H1 (cell line): ENCODE measurements around the gene INAFM2. TPM values are rescaled to one million over a fixed set of nuclear protein-coding genes. Genes with fewer than 3 reads are reported as not detected.
A peak's percentile ranks its signal among the peaks of the same experiment; 100 is the strongest.

Experiments used
- CTCF ChIA-PET: fragments of 300-600 bp; sonication (Branson Sonifier 250); formaldehyde crosslinking; loops from one replicate; lab custom pipeline; 2021; ENCODE audit not compliant: partially characterized antibody; lab: Charles Lee
- POLR2A ChIA-PET: fragments of 300-600 bp; sonication (Branson Sonifier 250); formaldehyde crosslinking; loops from one replicate; lab custom pipeline; 2021; ENCODE audit warnings: inconsistent platforms; ENCODE audit not compliant: partially characterized antibody; lab: Charles Lee
- DNase-seq, 2 experiments: peaks; one replicate each; pipeline versions ENCODE4 v3.0.0 to v3.0.0-alpha.2; 2010 to 2022; ENCODE audit warnings: low spot score in 2 of 2, low read depth in 1 of 2, mixed read lengths in 1 of 2
- FAIRE-seq: peaks from 2 replicates; lab custom pipeline; 2011; peaks lifted over from hg19 to GRCh38; lab: Jason Lieb, UNC
- H2AFZ ChIP-seq: 2 replicates; pipeline ENCODE4 v1.8.1; 2012; ENCODE audit warnings: low read length, inconsistent platforms
- H2AK5ac ChIP-seq: 2 replicates; pipeline ENCODE4 v1.6.1; 2013; ENCODE audit warnings: low read depth, low read length
- H2BK120ac ChIP-seq: replicated peaks from 2 replicates; pipeline ENCODE3; 2013; ENCODE audit warnings: low read depth, low read length, inconsistent platforms
- H2BK12ac ChIP-seq: 2 replicates; pipeline ENCODE4 v1.6.1; 2013; ENCODE audit warnings: low read depth, low read length
- H2BK15ac ChIP-seq: 2 replicates; pipeline ENCODE4 v1.6.1; 2013; ENCODE audit warnings: low read length
- H2BK20ac ChIP-seq: 2 replicates; pipeline ENCODE4 v1.6.1; 2013; ENCODE audit warnings: low read length
- H2BK5ac ChIP-seq: 2 replicates; pipeline ENCODE4 v1.6.1; 2013; ENCODE audit warnings: low read depth, low read length
- H3K14ac ChIP-seq: 2 replicates; pipeline ENCODE4 v1.6.1; 2013; ENCODE audit warnings: inconsistent platforms; ENCODE audit not compliant: insufficient read length
- H3K18ac ChIP-seq: 2 replicates; pipeline ENCODE4 v1.6.1; 2013; ENCODE audit warnings: low read length; ENCODE audit errors: extremely low read depth
- H3K23ac ChIP-seq: 2 replicates; pipeline ENCODE4 v1.6.1; 2013; ENCODE audit warnings: inconsistent platforms; ENCODE audit not compliant: insufficient read length
- H3K23me2 ChIP-seq: 2 replicates; pipeline ENCODE4 v1.6.1; 2013; ENCODE audit warnings: low read depth, low read length
- H3K27ac ChIP-seq: 2 replicates; pipeline ENCODE4 v1.6.1; 2011; ENCODE audit warnings: low read depth, low read length, inconsistent platforms
- H3K27me3 ChIP-seq, 4 experiments: replicated peaks in 1 of 4; 1 replicate in 1 of 4; 2 replicates in 3 of 4; pipeline versions ENCODE4 v1.6.1 to v1.8.1; 2011 to 2013; ENCODE audit warnings: low read length in 3 of 4, mild to moderate bottlenecking in 3 of 4, inconsistent platforms in 2 of 4, mixed read lengths in 2 of 4, moderate library complexity in 1 of 4; ENCODE audit not compliant: control insufficient read depth in 3 of 4, insufficient read depth in 3 of 4; ENCODE audit errors: extremely low read depth in 1 of 4
- H3K36me3 ChIP-seq, 4 experiments: 2 replicates each; pipeline versions ENCODE4 v1.6.1 to v1.8.1; 2011 to 2013; ENCODE audit warnings: mild to moderate bottlenecking in 4 of 4, low read length in 3 of 4, moderate library complexity in 2 of 4, control low read depth in 1 of 4, inconsistent platforms in 1 of 4; ENCODE audit not compliant: insufficient read depth in 4 of 4, control insufficient read depth in 2 of 4
- H3K4ac ChIP-seq: replicated peaks from 2 replicates; pipeline ENCODE3; 2013; ENCODE audit warnings: low read length, low read depth, mixed read lengths, inconsistent platforms; ENCODE audit not compliant: insufficient read length
- H3K4me1 ChIP-seq, 4 experiments: replicated peaks in 1 of 4; 1 replicate in 1 of 4; 2 replicates in 3 of 4; pipeline versions ENCODE4 v1.6.1 to v1.8.1; 2011 to 2013; ENCODE audit warnings: low read length in 3 of 4, inconsistent platforms in 2 of 4, mixed read lengths in 1 of 4; ENCODE audit not compliant: insufficient read depth in 4 of 4, control insufficient read depth in 3 of 4
- H3K4me2 ChIP-seq, 2 experiments: 2 replicates each; pipeline versions ENCODE4 v1.6.1 to v1.8.1; 2011 to 2013; ENCODE audit warnings: low read depth in 2 of 2, low read length in 2 of 2, control low read depth in 1 of 2, inconsistent platforms in 1 of 2, mild to moderate bottlenecking in 1 of 2; ENCODE audit not compliant: insufficient read depth in 1 of 2
- H3K4me3 ChIP-seq, 4 experiments: fragments of 200-600, 300-600 bp in 1 of 4; sonication (generic), shearing (Covaris generic), sonication (Bioruptor Twin) in 1 of 4; 2 replicates each; pipeline versions ENCODE4 v1.5.1 to v1.8.1; 2011 to 2016; ENCODE audit warnings: low read length in 4 of 4, low read depth in 3 of 4, control low read depth in 2 of 4, inconsistent platforms in 2 of 4, mild to moderate bottlenecking in 2 of 4, mixed read lengths in 1 of 4, moderate library complexity in 1 of 4; ENCODE audit not compliant: insufficient read depth in 2 of 4; ENCODE audit errors: extremely low read depth in 1 of 4
- H3K56ac ChIP-seq: replicated peaks from 2 replicates; pipeline ENCODE3; 2013; ENCODE audit warnings: low read depth, mild to moderate bottlenecking, mixed read lengths, low read length, inconsistent platforms; ENCODE audit not compliant: insufficient read length
- H3K79me1 ChIP-seq: 2 replicates; pipeline ENCODE4 v1.6.1; 2013; ENCODE audit warnings: low read depth, low read length, control low read depth
- H3K79me2 ChIP-seq, 2 experiments: 2 replicates each; pipeline versions ENCODE4 v1.6.1 to v1.8.1; 2012 to 2013; ENCODE audit warnings: low read length in 2 of 2, mild to moderate bottlenecking in 2 of 2, inconsistent platforms in 1 of 2; ENCODE audit not compliant: insufficient read depth in 2 of 2, control insufficient read depth in 1 of 2
- H3K9ac ChIP-seq, 4 experiments: replicated peaks in 1 of 4; 1 replicate in 1 of 4; 2 replicates in 3 of 4; pipeline versions ENCODE4 v1.6.1 to v1.8.1; 2011 to 2013; ENCODE audit warnings: low read depth in 3 of 4, low read length in 3 of 4, control low read depth in 2 of 4, mild to moderate bottlenecking in 2 of 4, moderate library complexity in 2 of 4, inconsistent platforms in 1 of 4; ENCODE audit errors: extremely low read depth in 1 of 4
- H3K9me3 ChIP-seq, 2 experiments: 2 replicates each; pipeline versions ENCODE4 v1.6.1 to v1.8.1; 2012 to 2013; ENCODE audit warnings: mild to moderate bottlenecking in 2 of 2, moderate library complexity in 2 of 2, control low read depth in 1 of 2, inconsistent platforms in 1 of 2, low read depth in 1 of 2, low read length in 1 of 2, mixed read lengths in 1 of 2; ENCODE audit not compliant: insufficient read depth in 2 of 2
- H4K20me1 ChIP-seq, 2 experiments: replicated peaks in 1 of 2; 2 replicates each; pipeline versions ENCODE3 to v1.8.1; 2011 to 2013; ENCODE audit warnings: inconsistent platforms in 2 of 2, low read length in 2 of 2, mild to moderate bottlenecking in 1 of 2; ENCODE audit not compliant: insufficient read depth in 2 of 2, control insufficient read depth in 1 of 2
- H4K5ac ChIP-seq: 2 replicates; pipeline ENCODE4 v1.6.1; 2013; ENCODE audit warnings: low read length, low read depth, mixed read lengths, inconsistent platforms; ENCODE audit not compliant: insufficient read length
- H4K8ac ChIP-seq: 2 replicates; pipeline ENCODE4 v1.8.0; 2013; ENCODE audit warnings: mild to moderate bottlenecking, moderate library complexity, low read length, inconsistent platforms; ENCODE audit not compliant: insufficient read depth; ENCODE audit errors: extremely low read depth
- H4K91ac ChIP-seq: replicated peaks from 2 replicates; pipeline ENCODE3; 2013; ENCODE audit warnings: low read length, mixed read lengths, inconsistent platforms; ENCODE audit not compliant: insufficient read length
- ASH2L ChIP-seq: fragments of 200-600, 300-600 bp; sonication (generic); IDR thresholded peaks from one replicate; pipeline ENCODE4 v1.7.1; 2017; ENCODE audit warnings: low read length
- E2F6 ChIP-seq: IDR thresholded peaks from 2 replicates; pipeline ENCODE4 v1.6.1; 2012; ENCODE audit warnings: inconsistent platforms
- EGR1 ChIP-seq: IDR thresholded peaks from 2 replicates; pipeline ENCODE4 v1.6.1; 2011; ENCODE audit warnings: low read depth, low read length, borderline replicate concordance
- KDM5A ChIP-seq: fragments of 200-600 bp; IDR thresholded peaks from 2 replicates; pipeline ENCODE4 v1.7.1; 2012; ENCODE audit warnings: mild to moderate bottlenecking, low read length, inconsistent platforms, mixed read lengths
- SP1 ChIP-seq: IDR thresholded peaks from 2 replicates; pipeline ENCODE4 v1.6.1; 2011; ENCODE audit warnings: low read depth, low read length
- TAF7 ChIP-seq: optimal IDR thresholded peaks from 2 replicates; pipeline ENCODE3; 2011; ENCODE audit warnings: low read depth, mild to moderate bottlenecking, inconsistent platforms, low read length, moderate library complexity, borderline replicate concordance
- WGBS, 2 experiments: shearing (Covaris generic) in 1 of 2; methylation state at CpG; one replicate each; pipeline versions ENCODE4 v1.1.6 to v1.1.7; 2013 to 2015; ENCODE audit warnings: low lambda C conversion rate in 2 of 2, mixed read lengths in 2 of 2, inconsistent platforms in 1 of 2, low coverage in 1 of 2, missing lambda C conversion rate in 1 of 2; ENCODE audit not compliant: insufficient replicate concordance in 2 of 2, insufficient coverage in 1 of 2, insufficient read length in 1 of 2; ENCODE audit errors: extremely low coverage in 1 of 2, missing lambda C conversion rate in 1 of 2; 5-methylcytosine and 5-hydroxymethylcytosine counted together
- polyA plus RNA-seq, 7 experiments: library from polyadenylated mRNA; depleted of rRNA in 3 of 7; stranded (reverse) in 5 of 7; unstranded in 2 of 7; fragments of >200 nt in 5 of 7; fragments of 200-250 nt in 2 of 7; gene quantifications; 1 replicate in 5 of 7; 2 replicates in 1 of 7; 4 replicates in 1 of 7; pipeline versions ENCODE4 v1.2.1 to v1.2.3, GENCODE V29; 2011 to 2013; ENCODE audit warnings: missing spikeins in 2 of 7, mixed read lengths in 2 of 7
- total RNA-seq: library from RNA; stranded (reverse); fragmentation: NEBNext Ultra II Directional; extraction: Animal tissue kit (Norgen Biotek cat#: 25700); gene quantifications from 2 replicates; pipeline ENCODE4 v1.2.1, GENCODE V29; 2021
- TF ChIP-seq, protein P1 (sequence below): IDR thresholded peaks from 2 replicates; pipeline ENCODE4 v1.6.1; 2012; ENCODE audit warnings: inconsistent platforms

Gene INAFM2
- total and polyA plus RNA-seq, 2 of the 8 experiments (the other 6 are each of a cell fraction or from before 2014, with no cell fraction given), result 15.3 to 35.1 TPM

GRCh38 chr15:40280260-40281056 lies 43.0 kb upstream of the INAFM2 start:
- Histone ChIP-seq H4K20me1 (no peaks in the 10 kb centered on the region), H2BK12ac (no peak overlapping the region), H3K4ac (peak overlapping the region; percentile 10), H3K23me2 (peaks cover 22% of the 10 kb centered on the region; the same call in 1 of the 2 replicates), H3K79me2 (no peaks in the 10 kb centered on the region), H2BK15ac (peak overlapping the region; percentile 50; the same call in 1 of the 2 replicates), H2AK5ac (no peak overlapping the region), H3K36me3 (peaks cover 0 to 15% (median 0%) of the 10 kb centered on the region in 4 experiments; a peak in 1 of 8 replicates), H3K14ac (no peak overlapping the region), H3K18ac (peak overlapping the region; percentile 82), H2BK5ac (no peak overlapping the region), H3K4me1 (peaks cover 13 to 31% (median 23%) of the 10 kb centered on the region in 4 experiments), H3K9ac (no peak overlapping the region), H3K23ac (no peak overlapping the region), H2AFZ (no peak overlapping the region; the same call in 1 of the 2 replicates), H3K79me1 (no peaks in the 10 kb centered on the region), H4K91ac (peak overlapping the region; percentile 85), H3K27me3 (peaks cover 40 to 63% (median 52%) of the 10 kb centered on the region in 4 experiments), H3K4me3 (peak overlapping the region in 2 of 4 experiments; percentile 10 to 61; a peak in 6 of 8 replicates), H4K8ac (peak overlapping the region; percentile 51), H4K5ac (no peak overlapping the region), H3K56ac (no peak overlapping the region), H2BK20ac (0 out of 2 replicates have a peak overlapping the region, but pooled peaks have one; percentile 23), H3K27ac (no peak overlapping the region), H2BK120ac (peak overlapping the region; percentile 81), H3K4me2 (peak overlapping the region; percentile 78 to 97), H3K9me3 (no peaks in the 10 kb centered on the region)
- DNase-seq, result peak in 1 of 2 experiments; percentile 74
- WGBS, 2 experiments, result 6% methylated on average over 30 of the region's 30 CpGs; no CpG with 5 or more reads in 1 of the 2 experiments
- peak; percentile 66 for FAIRE-seq
- no peak for TF ChIP-seq TAF7
- no peak for TF ChIP-seq KDM5A
- peak; percentile 67; the same call in 1 of the 2 replicates for TF ChIP-seq E2F6
- 0 out of 2 replicates have a peak, but pooled peaks have one; percentile 7 for TF ChIP-seq EGR1
- TF ChIP-seq, protein P1, sequence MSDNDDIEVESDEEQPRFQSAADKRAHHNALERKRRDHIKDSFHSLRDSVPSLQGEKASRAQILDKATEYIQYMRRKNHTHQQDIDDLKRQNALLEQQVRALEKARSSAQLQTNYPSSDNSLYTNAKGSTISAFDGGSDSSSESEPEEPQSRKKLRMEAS, result peak; percentile 47; the same call in 1 of the 2 replicates
- peak; percentile 37; the same call in 1 of the 2 replicates for TF ChIP-seq SP1
- TF ChIP-seq ASH2L, result peak; percentile 13
- POLR2A ChIA-PET, result interaction anchor here (0.6 to 2.9 kb wide), 12 partner anchors 10 to 312 kb away, joined by 3 to 29 read pairs (median 4); partner anchors contain the start of genes PLCB2 and SRP14
- CTCF ChIA-PET, result interaction anchor here (0.6 to 27.9 kb wide), 20 partner anchors 12 to 235 kb away, joined by 3 to 1340 read pairs (median 6); partner anchors contain the start of genes BMF, CCDC9B, INAFM2 and PAK6
